ENCODE results near the gene STING1. TPM values are rescaled to one million over a fixed set of nuclear protein-coding genes. Genes with fewer than 3 reads are reported as not detected.

Gene STING1
- polyA plus RNA-seq, 1 experiment: 50.6 TPM

DNA sequence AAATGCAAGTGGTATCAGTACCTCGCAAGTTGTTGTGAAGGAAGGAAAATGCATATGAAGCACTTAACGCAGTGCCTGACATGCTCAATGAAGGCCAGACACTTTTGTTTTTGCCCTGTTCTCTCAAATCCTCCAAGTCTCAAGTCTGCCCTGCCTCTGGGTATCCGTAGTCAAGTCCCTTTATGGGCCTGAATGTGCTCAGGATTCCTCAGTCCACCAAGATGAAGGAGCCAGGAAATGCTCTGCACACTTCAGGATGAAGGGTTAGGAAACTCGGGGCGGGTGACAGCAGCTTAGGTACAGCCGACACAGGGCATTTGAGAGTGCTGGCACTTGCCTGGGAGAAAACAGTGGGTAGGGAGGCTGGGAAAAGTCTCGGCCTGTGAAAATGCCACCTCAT lies 21.4 kb downstream of the STING1 start:
- ChIA-PET CTCF (no interaction called here), POLR2A (interaction anchor here (0.5 kb wide), 1 partner anchor 173 kb away, joined by 5 read pairs; no protein-coding TSS in a partner anchor)
- no peak overlapping the region for H3K27ac ChIP-seq (ENCODE audit: low read depth, low read length)

DNA sequence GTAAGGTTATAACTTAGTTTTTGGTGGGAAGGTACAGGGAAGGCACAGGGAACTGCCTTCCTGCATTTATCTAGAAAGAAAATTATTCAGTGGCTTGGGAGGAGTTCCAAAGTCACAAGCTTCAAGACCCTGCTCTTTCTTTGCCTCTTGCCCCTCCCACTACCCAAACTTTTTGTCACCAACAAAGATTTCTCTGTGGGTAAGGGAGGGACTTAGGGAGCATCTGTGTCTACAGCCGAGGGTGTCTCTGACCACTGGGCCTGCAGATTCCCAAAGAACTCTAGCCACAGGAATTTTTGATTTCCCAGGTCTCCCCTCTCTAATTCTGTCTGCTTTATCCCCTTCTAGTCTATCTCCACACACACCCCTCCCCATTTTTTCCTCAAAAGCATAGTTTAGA lies 22.1 kb downstream of the STING1 start:
- TF ChIP-seq, protein P1, sequence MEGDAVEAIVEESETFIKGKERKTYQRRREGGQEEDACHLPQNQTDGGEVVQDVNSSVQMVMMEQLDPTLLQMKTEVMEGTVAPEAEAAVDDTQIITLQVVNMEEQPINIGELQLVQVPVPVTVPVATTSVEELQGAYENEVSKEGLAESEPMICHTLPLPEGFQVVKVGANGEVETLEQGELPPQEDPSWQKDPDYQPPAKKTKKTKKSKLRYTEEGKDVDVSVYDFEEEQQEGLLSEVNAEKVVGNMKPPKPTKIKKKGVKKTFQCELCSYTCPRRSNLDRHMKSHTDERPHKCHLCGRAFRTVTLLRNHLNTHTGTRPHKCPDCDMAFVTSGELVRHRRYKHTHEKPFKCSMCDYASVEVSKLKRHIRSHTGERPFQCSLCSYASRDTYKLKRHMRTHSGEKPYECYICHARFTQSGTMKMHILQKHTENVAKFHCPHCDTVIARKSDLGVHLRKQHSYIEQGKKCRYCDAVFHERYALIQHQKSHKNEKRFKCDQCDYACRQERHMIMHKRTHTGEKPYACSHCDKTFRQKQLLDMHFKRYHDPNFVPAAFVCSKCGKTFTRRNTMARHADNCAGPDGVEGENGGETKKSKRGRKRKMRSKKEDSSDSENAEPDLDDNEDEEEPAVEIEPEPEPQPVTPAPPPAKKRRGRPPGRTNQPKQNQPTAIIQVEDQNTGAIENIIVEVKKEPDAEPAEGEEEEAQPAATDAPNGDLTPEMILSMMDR (IDR thresholded peaks at IDR 0.05; ENCODE audit: low read depth, low read length): no peak
- Histone ChIP-seq H3K27me3 (ENCODE audit: control insufficient read depth, insufficient read depth, low read length) (no peaks in the 10 kb centered on the region), H3K9me3 (ENCODE audit: control insufficient read depth, insufficient read depth, low read length) (no peaks in the 10 kb centered on the region), H3K27ac (ENCODE audit: low read depth, low read length) (no peak overlapping the region), H3K4me3 (ENCODE audit: low read depth, low read length) (no peak overlapping the region)
- DNase-seq (ENCODE audit: low read depth, low spot score): no peak
- CTCF ChIA-PET: interaction anchor here (0.7 kb wide), 1 partner anchor 685 kb away, joined by 3 read pairs; no protein-coding TSS in a partner anchor
- POLR2A ChIA-PET: no interaction called here

More for the DNA sequence above, 21.4 kb downstream of the STING1 start:
- no peaks in the 10 kb centered on the region for H3K9me3 ChIP-seq (ENCODE audit: control insufficient read depth, insufficient read depth, low read length)
- no peaks in the 10 kb centered on the region for H3K27me3 ChIP-seq (ENCODE audit: control insufficient read depth, insufficient read depth, low read length)
- TF ChIP-seq, protein P1 (IDR thresholded peaks at IDR 0.05; ENCODE audit: low read depth, low read length): no peak
- DNase-seq (ENCODE audit: low read depth, low spot score): no peak
- H3K4me3 ChIP-seq (ENCODE audit: low read depth, low read length): no peak overlapping the region

DNA sequence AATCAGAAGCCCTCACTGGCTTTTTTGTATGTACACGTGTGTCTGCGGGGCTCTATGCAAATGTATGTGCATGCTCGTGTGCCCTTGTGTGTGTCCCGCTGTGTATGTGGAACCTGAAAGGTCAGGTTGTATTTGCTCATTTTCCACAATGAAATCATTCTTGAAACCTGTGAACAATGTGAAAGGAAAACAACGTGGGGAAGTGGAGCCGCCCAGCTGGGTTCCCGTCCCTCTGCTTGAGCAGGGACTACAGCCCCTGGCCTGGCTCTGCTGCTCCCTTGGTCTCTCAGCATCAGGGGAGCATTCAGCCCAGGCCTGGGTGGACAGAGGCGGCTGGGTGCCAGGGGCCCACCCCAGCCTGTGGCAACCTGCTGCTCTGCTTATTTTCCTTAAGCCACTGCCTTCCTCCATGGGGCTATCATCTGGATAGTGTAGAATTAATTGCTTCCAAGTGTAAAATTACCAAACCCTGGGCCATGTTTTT lies 23.1 kb downstream of the STING1 start:
- POLR2A ChIA-PET: no interaction called here
- TF ChIP-seq, protein P1 (IDR thresholded peaks at IDR 0.05; ENCODE audit: low read depth, low read length): no peak
- H3K27ac ChIP-seq (ENCODE audit: low read depth, low read length): no peak overlapping the region
- no peak overlapping the region for H3K4me3 ChIP-seq (ENCODE audit: low read depth, low read length)
- CTCF ChIA-PET: no interaction called here
- H3K9me3 ChIP-seq (ENCODE audit: control insufficient read depth, insufficient read depth, low read length): no peaks in the 10 kb centered on the region; the same call in 1 of the 2 replicates
- H3K27me3 ChIP-seq (ENCODE audit: control insufficient read depth, insufficient read depth, low read length): no peaks in the 10 kb centered on the region
- DNase-seq (ENCODE audit: low read depth, low spot score): no peak

DNA sequence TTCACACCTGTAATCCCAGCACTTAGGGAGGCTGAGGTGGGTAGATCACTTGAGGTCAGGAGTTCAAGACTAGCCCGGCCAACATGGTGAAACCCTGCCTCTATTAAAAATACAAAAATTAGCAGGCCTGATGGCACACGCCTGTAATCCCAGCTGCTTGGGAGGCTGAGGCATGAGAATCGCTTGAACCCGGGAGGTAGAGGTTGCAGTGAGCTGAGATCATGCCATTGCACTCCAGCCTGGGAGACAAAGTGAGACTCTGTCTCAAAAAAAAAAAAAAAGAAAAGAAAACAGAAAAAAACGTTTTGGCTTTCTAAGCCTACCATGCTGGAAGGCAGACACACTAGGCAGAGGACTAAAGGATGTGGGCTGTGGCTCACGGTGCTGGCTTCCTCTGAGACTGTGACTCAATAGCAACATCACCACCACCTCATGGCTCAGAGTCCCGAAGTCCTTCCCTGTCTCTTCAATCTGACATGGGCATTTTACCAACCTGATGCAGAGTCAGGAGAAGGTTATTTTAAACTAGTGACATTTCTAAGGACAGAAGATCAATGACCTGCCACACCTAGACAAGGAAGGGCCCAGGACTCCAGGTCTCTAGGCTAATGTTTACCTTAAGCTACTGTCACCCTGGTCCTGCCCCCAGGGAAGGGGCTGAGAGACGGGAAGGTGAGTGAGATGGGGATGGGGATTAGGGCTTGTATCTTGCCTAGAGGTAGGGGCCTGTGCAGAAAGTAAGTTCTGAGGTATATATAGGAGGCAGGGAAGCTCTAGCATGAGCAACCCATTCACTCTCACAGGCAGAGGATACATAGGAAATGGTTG lies 23.8 kb downstream of the STING1 start:
- POLR2A ChIA-PET: no interaction called here
- CTCF ChIA-PET: interaction anchor here (0.7 kb wide), 1 partner anchor 14 kb away, joined by 5 read pairs; no protein-coding TSS in a partner anchor
- Histone ChIP-seq H3K27me3 (ENCODE audit: control insufficient read depth, insufficient read depth, low read length) (no peaks in the 10 kb centered on the region), H3K9me3 (ENCODE audit: control insufficient read depth, insufficient read depth, low read length) (no peaks in the 10 kb centered on the region; the same call in 1 of the 2 replicates), H3K4me3 (ENCODE audit: low read depth, low read length) (no peak overlapping the region), H3K27ac (ENCODE audit: low read depth, low read length) (no peak overlapping the region)
- no peak for DNase-seq (ENCODE audit: low read depth, low spot score)
- TF ChIP-seq, protein P1 (IDR thresholded peaks at IDR 0.05; ENCODE audit: low read depth, low read length): no peak

Data from AG04450 (cell line).